ENCODE measurements around the gene HMG20B. TPM values are rescaled to one million over a fixed set of nuclear protein-coding genes. Genes with fewer than 3 reads are reported as not detected.
"Not testable (repeated sequence)": the region's sequence is repeated elsewhere in the genome, so short reads cannot be mapped to it uniquely, and the experiment has no call there.

Gene HMG20B
- total and polyA plus RNA-seq, 5 experiments from 2014 or later = 45.8 to 59.7 (median 53.9) TPM

DNA sequence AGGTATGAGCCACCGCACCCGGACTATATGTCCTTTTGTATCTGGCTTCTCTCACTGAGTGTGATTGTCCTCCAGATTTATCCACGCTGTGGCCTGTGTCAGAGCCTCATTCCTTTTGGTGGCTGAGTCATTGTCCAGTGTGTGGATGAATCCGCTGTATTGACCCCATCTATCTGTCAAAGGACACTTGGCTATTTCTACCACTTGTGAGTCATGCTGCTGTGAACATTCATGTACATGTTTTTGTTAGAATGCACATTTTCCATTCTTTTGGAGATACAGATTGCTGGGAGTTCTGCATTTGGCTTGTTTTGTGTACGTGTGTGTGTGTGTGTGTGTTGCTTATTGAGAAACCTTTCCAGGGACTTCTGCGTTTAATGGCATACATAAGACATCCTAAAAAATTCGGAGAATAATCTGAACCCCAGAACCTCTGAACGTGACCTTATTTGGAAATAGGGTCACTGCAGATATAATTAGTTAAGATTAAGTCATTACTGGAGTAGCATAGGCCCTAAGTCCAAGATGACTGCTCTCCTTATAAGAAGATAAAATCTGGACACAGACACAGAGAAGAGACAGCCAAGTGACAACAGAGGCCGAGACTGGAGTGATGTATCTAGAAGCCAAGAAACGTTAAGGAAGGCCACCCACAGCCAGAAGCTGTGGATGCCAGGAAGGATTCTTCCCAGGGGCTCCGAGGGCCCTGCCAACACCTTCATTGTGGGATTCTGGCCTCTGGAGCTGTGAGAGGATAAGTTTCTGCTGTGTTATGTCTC, 7.6 kb downstream of the HMG20B start:
- no peaks in the 10 kb centered on the region for H3K27me3 Mint-ChIP-seq
- no peak overlapping the region for H3K4me3 Mint-ChIP-seq
- POLR2A ChIA-PET = interaction anchor here (0.6 kb wide), 1 partner anchor 23 kb away, joined by 3 read pairs; the partner anchor contains the start of gene MFSD12
- peaks cover 0 to 1% (median under 1%) of the 10 kb centered on the region in 3 donors for H3K36me3 Mint-ChIP-seq
- peaks cover 0 to 2% (median under 1%) of the 10 kb centered on the region in 4 donors for H3K4me1 Mint-ChIP-seq
- DNase-seq = no peak
- ATAC-seq = no peak
- H3K9me3 Mint-ChIP-seq = peaks cover 0 to 1% (median 0%) of the 10 kb centered on the region in 9 donors
- peak overlapping the region in 2 of 10 donors; percentile 33 to 34 for H3K27ac Mint-ChIP-seq

DNA sequence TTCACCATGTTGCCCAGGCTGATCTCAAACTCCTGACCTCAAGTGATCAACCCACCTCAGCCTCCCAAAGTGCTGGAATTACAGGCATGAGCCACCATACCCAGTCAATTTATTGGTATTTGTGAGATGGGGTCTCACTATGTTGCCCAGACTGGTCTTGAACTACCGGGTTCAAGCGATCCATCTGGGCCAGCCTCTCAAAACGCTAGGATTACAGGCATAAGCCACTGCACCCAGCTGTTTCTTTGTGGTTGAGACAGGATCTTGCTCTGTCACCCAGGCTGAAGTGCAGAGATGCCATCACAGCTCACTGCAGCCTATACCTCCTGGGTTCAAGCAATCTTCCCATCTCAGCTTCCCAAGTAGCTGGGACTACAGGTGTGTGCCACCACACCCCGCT, 9.0 kb downstream of the HMG20B start:
- not testable (repeated sequence) for H3K4me3 Mint-ChIP-seq, H3K9me3 Mint-ChIP-seq, H3K36me3 Mint-ChIP-seq, H3K27me3 Mint-ChIP-seq, H3K4me1 Mint-ChIP-seq, H3K27ac Mint-ChIP-seq, ATAC-seq, DNase-seq
- POLR2A ChIA-PET = interaction anchor here (1.2 kb wide), 1 partner anchor 40 kb away, joined by 4 read pairs; no protein-coding TSS in a partner anchor

DNA sequence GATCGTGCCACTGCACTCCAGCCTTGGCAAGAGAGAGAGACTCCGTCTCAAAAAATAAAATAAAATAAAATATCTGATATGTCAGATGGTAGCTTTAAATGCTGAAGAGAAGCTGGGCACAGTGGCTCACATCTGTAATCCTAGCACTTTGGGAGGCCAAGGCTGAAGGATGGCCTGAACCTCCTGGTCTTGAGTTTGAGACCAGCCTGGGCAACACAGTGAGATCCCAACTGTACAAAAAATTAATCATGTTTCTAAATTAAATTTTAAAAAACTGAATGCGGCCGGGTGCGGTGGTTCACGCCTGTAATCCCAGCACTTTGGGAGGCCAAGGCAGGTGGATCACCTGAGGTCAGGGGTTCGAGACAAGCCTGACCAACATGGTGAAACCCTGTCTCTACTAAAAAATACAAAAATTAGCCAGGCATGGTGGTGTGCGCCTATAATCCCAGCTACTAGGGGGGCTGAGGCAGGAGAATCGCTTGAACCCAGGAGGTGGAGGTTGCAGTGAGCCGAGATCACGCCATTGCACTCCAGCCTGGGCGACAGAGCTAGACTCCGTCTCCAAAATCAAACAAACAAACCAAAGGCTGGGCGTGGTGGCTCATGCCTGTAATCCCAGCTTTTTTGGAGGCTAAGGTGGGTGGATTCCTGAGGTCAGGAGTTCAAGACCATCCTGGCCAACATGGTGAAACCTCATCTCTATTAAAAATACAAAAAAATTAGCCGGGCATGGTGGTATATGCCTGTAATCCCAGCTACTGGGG, 11.5 kb downstream of the HMG20B start:
- not testable (repeated sequence) for DNase-seq, H3K27me3 Mint-ChIP-seq, H3K36me3 Mint-ChIP-seq, H3K4me1 Mint-ChIP-seq, ATAC-seq, H3K9me3 Mint-ChIP-seq, H3K4me3 Mint-ChIP-seq
- peak overlapping the region in 2 of 10 donors; percentile 15 to 48 for H3K27ac Mint-ChIP-seq
- POLR2A ChIA-PET = interaction anchor here (1.0 to 3.5 kb wide), 7 partner anchors 20 to 41 kb away, joined by 5 to 39 read pairs (median 7); partner anchors contain the start of gene MFSD12

DNA sequence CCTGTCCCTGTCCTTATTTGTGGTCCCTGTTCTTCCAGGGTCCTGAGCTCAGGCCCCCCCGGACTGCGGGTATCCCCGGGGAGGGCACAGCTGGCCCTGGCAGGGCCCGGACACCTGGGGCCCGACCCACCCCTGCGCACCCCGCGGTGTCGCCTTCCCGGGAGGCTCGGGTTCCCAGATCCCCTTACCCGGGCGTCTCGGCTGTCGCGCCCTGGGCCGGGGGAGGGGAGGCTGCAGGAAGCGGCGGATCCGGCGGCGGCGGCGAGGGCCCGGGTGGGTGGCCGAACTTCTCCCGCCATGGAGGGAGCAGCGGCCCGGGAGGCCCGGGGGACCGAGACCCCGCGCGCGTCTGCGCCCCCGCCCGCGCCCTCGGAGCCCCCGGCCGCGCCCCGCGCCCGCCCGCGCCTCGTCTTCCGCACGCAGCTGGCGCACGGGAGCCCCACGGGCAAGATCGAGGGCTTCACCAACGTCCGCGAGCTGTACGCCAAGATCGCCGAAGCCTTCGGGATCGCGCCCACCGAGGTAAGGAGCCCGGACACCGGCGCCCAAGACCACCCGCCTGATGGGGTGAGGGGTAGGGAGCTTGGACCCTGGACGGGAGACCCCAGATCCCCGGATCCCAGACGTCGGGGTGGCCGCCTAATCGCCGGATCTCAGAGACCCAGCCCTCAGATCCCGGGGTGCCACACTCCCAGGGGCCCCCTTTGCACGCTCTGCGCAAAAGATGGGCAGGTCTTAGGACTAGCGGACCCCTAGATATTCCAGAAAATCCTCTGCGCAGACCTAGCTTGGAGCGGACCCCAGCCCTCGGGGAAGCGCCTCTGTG, 12.8 kb downstream of the HMG20B start, which contains the start of gene GIPC3:
Gene GIPC3, plus strand, starts transcription at position 178 of the 826 bp plus-strand sequence. Its CDS starts 120 bp downstream, at position 298.
- Mint-ChIP-seq H3K27ac (peak within 1 kb of the TSS in 3 of 10 donors; percentile 15 to 48 (median 43)), H3K4me1 (peaks cover 0 to 3% (median 0%) of the 10 kb centered on the region in 4 donors), H3K36me3 (no peaks in the 10 kb centered on the region), H3K27me3 (no peaks in the 10 kb centered on the region), H3K9me3 (peaks cover 0 to 1% (median 0%) of the 10 kb centered on the region in 9 donors), H3K4me3 (peak within 1 kb of the TSS; percentile 56 to 79 (median 66))
- ATAC-seq = peak; percentile 40 to 70
- peak in 2 of 10 donors; percentile 19 to 32 for DNase-seq
- POLR2A ChIA-PET = interaction anchor here (0.6 to 3.5 kb wide), 14 partner anchors 9 to 304 kb away, joined by 3 to 39 read pairs (median 5); partner anchors contain the start of genes HMG20B and MFSD12

DNA sequence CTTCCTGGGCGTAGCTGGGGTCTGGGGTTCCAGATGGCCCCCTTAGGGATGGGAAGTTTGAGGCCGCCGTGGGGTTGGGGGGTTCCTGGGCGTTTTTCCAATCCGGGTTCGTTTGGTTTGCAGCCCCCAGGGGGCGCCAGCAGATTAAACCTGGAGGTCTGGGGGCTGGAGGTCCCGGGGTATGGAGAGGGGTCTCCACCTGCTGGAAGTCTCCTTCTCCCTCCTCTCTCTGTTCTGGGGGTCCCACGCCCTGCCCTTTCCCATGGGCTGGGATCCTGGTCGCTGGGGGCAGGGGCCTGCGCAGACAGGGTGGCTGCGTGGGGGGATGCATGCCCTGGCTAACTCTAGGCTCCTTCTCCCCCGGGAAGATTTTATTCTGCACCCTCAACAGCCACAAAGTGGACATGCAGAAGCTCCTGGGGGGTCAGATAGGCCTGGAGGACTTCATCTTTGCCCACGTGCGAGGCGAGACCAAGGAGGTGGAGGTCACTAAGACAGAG, 13.4 kb downstream of the HMG20B start:
- peak overlapping the region in 2 of 10 donors; percentile 19 to 43 for H3K27ac Mint-ChIP-seq
- POLR2A ChIA-PET = interaction anchor here (0.8 to 3.5 kb wide), 13 partner anchors 12 to 315 kb away, joined by 3 to 39 read pairs (median 4); partner anchors contain the start of genes HMG20B and MFSD12
- peak; percentile 60 to 72 for ATAC-seq

DNA sequence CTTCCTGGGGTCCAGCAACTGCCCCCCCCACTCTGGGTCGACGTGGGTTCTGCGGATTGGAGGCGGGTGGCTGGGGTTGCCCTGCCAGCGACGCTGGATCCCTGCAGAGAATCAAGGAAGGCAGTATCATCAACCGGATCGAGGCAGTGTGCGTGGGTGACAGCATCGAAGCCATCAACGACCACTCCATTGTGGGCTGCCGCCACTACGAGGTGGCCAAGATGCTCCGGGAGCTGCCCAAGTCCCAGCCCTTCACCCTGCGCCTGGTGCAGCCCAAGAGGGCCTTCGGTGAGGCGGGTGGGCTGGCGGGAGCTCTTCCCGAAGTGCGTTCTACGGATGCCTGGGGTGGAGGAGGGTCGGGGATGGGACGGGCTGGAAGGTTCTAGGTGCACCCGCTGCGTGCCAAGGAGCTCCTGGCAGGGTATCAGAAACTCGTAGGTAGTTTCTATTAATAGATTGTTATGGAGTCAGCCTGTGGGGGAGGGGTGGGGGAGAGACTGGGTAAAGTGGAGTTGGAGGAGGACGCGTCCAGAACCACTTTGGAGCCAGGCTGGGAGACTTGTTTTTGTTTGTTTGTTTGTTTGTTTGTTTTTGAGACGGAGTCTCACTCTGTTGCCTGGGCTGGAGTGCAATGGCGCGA, 14.1 kb downstream of the HMG20B start:
- DNase-seq (no peak), ATAC-seq (no peak)
- no peaks in the 10 kb centered on the region for H3K36me3 Mint-ChIP-seq
- peak overlapping the region in 1 of 10 donors; percentile 50 for H3K27ac Mint-ChIP-seq
- POLR2A ChIA-PET = interaction anchor here (1.0 to 3.5 kb wide), 6 partner anchors 14 to 316 kb away, joined by 3 to 39 read pairs (median 9); partner anchors contain the start of gene MFSD12
- H3K4me1 Mint-ChIP-seq = peaks cover 0 to 3% (median 0%) of the 10 kb centered on the region in 4 donors
- H3K27me3 Mint-ChIP-seq = no peaks in the 10 kb centered on the region
- peak overlapping the region in 3 of 10 donors; percentile 26 to 65 (median 29) for H3K4me3 Mint-ChIP-seq
- no peaks in the 10 kb centered on the region for H3K9me3 Mint-ChIP-seq

More for the DNA sequence above, 13.4 kb downstream of the HMG20B start:
- Mint-ChIP-seq H3K27me3 (no peaks in the 10 kb centered on the region), H3K4me3 (peak overlapping the region; percentile 56 to 79 (median 66)), H3K36me3 (no peaks in the 10 kb centered on the region), H3K4me1 (peaks cover 0 to 3% (median 0%) of the 10 kb centered on the region in 4 donors), H3K9me3 (no peaks in the 10 kb centered on the region)
- DNase-seq = peak; percentile 26 to 79 (median 56)

DNA sequence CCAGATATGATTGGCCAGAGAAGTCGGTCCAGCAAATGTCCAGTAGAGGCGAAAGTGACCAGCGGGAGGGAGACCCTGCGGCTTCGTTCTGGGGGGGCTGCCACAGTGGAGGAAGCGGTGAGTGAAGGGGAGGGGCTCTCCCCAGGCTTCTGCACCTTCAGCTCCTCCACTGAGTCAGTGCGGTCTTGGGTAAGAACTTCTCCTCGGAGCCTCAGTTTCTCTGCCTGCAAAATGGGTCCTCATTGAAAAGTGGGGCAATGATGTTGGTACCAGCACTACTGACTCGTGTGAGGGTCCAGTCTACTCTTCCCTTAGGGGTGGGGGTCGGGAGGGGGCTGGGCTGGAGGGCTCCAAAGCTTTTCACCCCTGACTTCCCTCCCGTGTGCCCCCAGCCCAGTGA, 16.7 kb downstream of the HMG20B start:
- H3K27me3 Mint-ChIP-seq = no peaks in the 10 kb centered on the region
- peak overlapping the region in 5 of 10 donors; percentile 27 to 67 (median 46) for H3K27ac Mint-ChIP-seq
- no peaks in the 10 kb centered on the region for H3K9me3 Mint-ChIP-seq
- no peak for DNase-seq
- H3K36me3 Mint-ChIP-seq = peaks cover 0 to 3% (median 0%) of the 10 kb centered on the region in 3 donors
- ATAC-seq = no peak
- no peak overlapping the region for H3K4me3 Mint-ChIP-seq
- POLR2A ChIA-PET = interaction anchor here (1.8 kb wide), 1 partner anchor 19 kb away, joined by 8 read pairs; no protein-coding TSS in a partner anchor
- H3K4me1 Mint-ChIP-seq = peaks cover 0 to 5% (median 2%) of the 10 kb centered on the region in 4 donors

DNA sequence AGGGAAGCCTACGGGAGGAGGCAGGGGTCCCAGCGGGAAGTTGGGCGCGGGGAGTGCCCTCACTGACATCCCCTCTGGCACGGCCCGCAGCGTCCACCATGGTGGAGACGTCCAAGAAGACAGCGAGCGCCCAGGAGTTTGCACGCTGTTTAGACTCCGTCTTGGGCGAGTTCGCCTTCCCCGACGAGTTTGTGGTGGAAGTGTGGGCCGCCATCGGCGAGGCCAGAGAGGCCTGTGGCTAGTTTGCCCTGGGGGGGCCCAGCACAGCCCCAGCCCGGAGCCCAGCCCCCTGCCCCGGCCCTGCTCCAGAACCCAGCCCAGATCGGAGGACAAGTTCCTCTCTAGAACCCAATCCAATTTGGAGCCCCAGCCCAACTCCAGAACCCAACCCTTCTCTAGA, 17.2 kb downstream of the HMG20B start:
- Mint-ChIP-seq H3K27ac (peak overlapping the region in 1 of 10 donors; percentile 41), H3K4me1 (peaks cover 0 to 5% (median 2%) of the 10 kb centered on the region in 4 donors), H3K36me3 (peaks cover 0 to 6% (median 0%) of the 10 kb centered on the region in 3 donors), H3K4me3 (no peak overlapping the region), H3K27me3 (no peaks in the 10 kb centered on the region), H3K9me3 (no peaks in the 10 kb centered on the region)
- POLR2A ChIA-PET = interaction anchor here (1.8 kb wide), 1 partner anchor 18 kb away, joined by 8 read pairs; no protein-coding TSS in a partner anchor
- DNase-seq (no peak), ATAC-seq (no peak)

DNA sequence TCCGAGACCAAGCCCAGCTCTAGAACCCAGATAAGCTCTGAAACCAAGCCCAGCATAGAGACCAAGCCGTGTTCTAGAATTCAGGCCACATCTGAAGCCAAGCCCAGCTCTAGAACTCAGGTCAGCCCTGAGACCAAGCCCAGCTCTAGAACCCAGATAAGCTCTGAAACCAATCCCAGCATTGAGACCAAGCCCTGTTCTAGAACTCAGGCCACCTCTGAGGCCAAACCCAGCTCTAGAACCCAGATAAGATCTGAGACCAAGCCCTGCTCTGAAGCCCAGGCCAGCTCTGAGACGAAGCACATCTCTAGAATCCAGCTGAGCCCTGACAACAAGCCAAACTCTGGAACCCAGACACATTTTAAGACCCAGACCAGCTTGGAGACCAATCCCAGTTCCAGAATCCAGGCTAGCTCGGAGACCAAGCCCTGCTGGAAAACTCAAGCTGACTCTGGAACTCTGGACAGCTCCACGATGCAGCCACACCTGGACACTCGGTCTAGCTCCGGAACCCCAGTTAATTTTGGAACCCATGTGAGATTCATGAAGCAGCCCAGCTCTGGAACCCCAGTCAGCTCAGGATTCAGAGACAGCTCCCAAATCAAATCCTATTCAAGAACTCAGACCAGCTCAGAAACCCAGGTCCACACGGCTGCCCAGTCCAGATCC, 18.4 kb downstream of the HMG20B start:
- Mint-ChIP-seq H3K27me3 (no peaks in the 10 kb centered on the region), H3K4me1 (peaks cover 0 to 5% (median 2%) of the 10 kb centered on the region in 4 donors), H3K36me3 (peaks cover 0 to 9% (median 0%) of the 10 kb centered on the region in 3 donors), H3K9me3 (no peaks in the 10 kb centered on the region), H3K27ac (peak overlapping the region in 4 of 10 donors; percentile 35 to 65 (median 62)), H3K4me3 (no peak overlapping the region)
- POLR2A ChIA-PET = interaction anchor here (0.6 to 2.7 kb wide), 3 partner anchors 11 to 17 kb away, joined by 3 to 13 read pairs (median 8); no protein-coding TSS in a partner anchor
- ATAC-seq (no peak), DNase-seq (no peak)

DNA sequence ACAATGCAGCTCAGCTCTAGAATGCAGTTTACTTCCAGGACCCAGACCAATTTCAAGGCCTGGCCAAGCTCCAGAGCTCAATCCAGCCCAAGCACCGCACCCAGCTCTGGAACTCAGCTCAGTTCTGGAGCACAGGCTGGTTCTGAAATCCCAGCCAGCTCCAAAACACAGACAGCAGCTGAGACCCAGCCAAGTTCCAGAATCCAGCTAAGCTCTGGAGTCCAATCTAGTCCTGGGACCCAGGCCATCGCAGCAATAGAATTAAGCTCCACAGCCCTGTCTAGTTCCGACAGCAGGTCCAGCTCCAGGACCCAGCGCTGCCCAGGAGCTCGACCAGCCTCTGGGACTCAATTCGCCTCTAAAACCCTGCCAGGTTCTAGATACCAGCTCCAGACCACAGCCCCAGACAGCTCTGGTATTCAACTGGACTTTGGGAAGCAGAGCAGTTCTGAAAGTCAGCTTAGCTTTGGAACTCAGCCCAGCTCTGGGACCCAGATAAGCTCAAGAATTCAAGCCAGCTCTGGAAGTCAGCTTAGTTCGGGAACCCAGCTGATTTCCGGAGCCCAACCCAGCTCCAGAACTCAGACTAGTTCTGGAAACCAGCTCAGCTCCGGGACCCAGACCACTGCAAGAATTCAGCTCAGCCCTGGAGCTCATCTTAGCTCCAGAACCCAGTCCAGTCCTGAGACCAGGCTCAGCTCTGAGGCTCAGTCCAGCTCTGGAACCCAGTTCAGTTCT, 19.3 kb downstream of the HMG20B start:
- Mint-ChIP-seq H3K27ac (peak overlapping the region in 2 of 10 donors; percentile 31 to 41), H3K27me3 (no peaks in the 10 kb centered on the region), H3K36me3 (peaks cover 0 to 10% (median 0%) of the 10 kb centered on the region in 3 donors), H3K4me1 (peaks cover 0 to 5% (median 2%) of the 10 kb centered on the region in 4 donors), H3K9me3 (no peaks in the 10 kb centered on the region), H3K4me3 (no peak overlapping the region)
- POLR2A ChIA-PET = interaction anchor here (1.0 to 2.7 kb wide), 2 partner anchors 13 to 411 kb away, joined by 3 to 13 read pairs; no protein-coding TSS in a partner anchor
- DNase-seq = no peak
- ATAC-seq = no peak
